ENCODE measurements around the gene CACNA2D1.

The CACNA2D1 gene

DNA sequence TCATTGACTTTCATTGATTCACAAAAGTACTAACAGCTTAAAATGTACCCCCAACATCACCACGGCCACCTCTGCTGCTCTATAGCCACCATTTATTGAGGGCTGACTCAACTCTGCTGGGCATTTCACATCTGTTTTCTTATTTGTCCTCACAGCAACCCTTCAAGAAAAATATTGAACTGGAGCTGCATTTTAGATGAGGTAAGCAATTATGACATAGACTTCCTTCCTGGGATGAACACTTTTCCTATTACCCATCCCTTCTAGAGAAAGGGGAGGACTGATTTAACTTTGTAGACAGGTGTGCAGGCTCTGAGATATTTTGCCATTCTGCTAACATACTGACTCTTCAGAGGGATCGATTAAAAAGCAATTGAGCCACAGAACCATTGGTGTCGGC, 217.4 kb downstream of the CACNA2D1 start:
- DNase-seq (ENCODE audit: low read depth) = no peak

DNA sequence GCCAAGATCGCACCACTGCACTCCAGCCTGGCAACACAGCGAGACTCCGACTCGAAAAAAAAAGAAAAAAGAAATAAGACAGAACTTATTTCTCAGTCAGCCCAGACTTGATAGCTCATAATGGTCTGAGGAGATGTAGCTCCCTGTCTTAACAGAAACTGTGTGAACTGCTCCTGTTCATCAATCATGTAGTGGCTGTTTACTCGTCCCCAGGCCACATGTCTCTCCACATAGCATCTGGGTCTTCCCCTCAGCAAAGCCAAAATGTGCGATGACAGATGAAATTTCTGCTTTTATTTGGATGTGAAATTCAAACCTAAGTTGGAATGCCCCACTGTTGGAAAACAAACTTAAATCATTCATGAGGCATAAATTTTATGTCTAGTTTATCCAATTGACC, 219.0 kb downstream of the CACNA2D1 start:
- no peak for DNase-seq (ENCODE audit: low read depth)

DNA sequence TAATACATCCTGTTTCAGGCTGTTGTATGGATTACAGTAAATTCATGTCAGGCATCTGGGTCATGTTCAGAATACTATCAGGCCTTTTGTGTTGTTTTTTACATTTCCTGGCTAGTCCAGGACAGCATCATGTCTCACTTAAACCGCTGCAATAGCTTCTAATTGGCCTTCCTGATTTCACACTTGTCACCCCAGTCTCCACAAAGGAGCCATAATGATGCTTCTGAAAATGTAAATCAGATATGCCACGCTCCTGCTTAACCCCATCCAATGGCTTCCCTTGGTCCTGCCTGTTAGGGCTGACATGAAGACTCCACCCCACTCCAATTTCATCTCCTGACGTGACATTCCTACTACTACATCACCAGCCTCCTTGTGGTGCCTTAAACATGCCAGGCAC, 220.0 kb downstream of the CACNA2D1 start:
- no peak for DNase-seq (ENCODE audit: low read depth)

GRCh38 chr7:82221152-82221674, 222.4 kb downstream of the CACNA2D1 start:
- no peak for DNase-seq (ENCODE audit: low read depth)

DNA sequence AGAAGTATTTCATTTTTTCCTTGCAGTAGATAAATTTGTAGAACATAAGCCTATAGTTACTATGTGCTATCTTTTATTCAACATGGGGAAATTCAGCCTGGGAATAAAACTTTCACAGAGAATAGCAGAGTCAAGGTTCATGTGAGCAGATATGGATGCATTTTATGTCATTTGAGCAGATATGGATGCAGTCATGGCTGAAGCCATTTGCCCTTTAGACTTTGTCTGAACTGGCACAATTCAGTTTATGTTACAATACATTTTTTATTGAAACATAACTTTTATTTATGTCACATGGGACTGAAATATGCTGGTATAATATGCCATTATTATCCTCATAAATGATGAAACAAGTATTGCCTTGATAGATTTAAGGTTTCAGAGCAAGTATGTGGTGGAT, 231.1 kb downstream of the CACNA2D1 start:
- DNase-seq (ENCODE audit: low read depth) = no peak

GRCh38 chr7:82211333-82211732, 232.2 kb downstream of the CACNA2D1 start:
- DNase-seq (ENCODE audit: low read depth) = no peak

GRCh38 chr7:82210416-82211184, 233.0 kb downstream of the CACNA2D1 start:
- DNase-seq (ENCODE audit: low read depth) = no peak

- no peak for DNase-seq (ENCODE audit: low read depth)
These were observed 234.3 kb downstream of the CACNA2D1 start for GRCh38 chr7:82209179-82209747.

DNA sequence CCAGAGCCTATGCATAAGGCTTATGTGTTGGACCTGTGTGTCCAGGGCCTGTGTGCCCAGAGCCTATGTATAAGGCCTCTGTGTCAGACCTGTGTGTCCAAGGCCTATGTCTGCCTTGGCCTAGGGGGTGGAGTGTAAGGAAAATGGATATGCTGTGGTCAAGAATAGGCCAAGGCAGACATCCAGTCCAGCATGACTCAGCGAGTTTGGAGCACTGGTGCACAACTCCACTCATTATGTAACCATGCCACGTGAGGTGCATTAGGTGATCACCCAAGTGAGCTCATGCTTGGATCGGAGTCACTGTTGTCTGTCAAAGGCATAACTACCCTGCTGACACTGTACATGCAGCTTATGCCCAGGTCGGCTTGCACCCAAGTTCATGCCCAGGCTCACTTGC, 238.9 kb downstream of the CACNA2D1 start:
- DNase-seq (ENCODE audit: low read depth) = no peak

- DNase-seq (ENCODE audit: low read depth) = no peak
These were observed 240.6 kb downstream of the CACNA2D1 start for GRCh38 chr7:82202965-82203364.

GRCh38 chr7:82202107-82202506, 241.5 kb downstream of the CACNA2D1 start:
- no peak for DNase-seq (ENCODE audit: low read depth)

- DNase-seq (ENCODE audit: low read depth) = no peak
These were observed 243.0 kb downstream of the CACNA2D1 start for GRCh38 chr7:82200601-82201000.

GRCh38 chr7:82194016-82194643, 249.4 kb downstream of the CACNA2D1 start:
- DNase-seq (ENCODE audit: low read depth) = no peak

GRCh38 chr7:82188636-82189035, 254.9 kb downstream of the CACNA2D1 start:
- no peak for DNase-seq (ENCODE audit: low read depth)

DNA sequence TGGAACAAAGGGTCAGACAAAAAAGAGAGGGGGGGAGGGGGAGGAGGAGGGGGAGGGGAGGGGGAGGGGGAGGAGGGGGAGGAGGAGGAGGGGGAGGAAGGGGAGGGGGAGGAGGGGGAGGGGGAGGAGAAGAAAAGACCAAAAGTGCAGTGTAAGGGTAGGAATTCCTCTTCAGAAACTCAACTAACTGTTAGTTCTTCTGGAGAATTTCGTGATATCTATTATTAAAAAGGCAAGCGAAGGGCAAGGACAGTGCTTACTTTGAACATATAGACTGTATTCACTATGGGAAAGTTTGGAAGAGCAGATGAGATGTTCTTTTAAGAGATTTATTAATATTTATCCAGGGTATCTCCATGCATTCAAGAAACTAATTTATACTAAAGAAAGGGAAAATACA, 258.1 kb downstream of the CACNA2D1 start:
- no peak for DNase-seq (ENCODE audit: low read depth)

DNA sequence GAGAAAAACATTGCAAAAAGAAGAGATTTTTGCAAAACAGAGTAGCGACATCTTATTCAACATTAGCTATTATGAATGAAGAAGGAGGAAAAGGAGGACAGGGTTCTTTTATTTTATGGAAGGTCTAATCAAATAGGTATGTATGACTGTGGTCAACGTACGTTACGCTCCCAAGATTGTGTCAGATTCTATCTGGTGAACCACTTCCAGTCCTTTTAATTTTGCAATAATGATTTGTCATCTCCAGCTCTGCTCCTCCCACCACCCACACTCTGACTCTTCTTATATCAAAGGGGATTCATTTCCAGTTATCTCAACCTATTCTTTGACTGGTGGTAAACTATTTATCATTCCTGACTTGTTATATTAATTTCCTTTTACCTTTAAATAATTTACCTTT, 259.9 kb downstream of the CACNA2D1 start:
- no peak for DNase-seq (ENCODE audit: low read depth)

DNA sequence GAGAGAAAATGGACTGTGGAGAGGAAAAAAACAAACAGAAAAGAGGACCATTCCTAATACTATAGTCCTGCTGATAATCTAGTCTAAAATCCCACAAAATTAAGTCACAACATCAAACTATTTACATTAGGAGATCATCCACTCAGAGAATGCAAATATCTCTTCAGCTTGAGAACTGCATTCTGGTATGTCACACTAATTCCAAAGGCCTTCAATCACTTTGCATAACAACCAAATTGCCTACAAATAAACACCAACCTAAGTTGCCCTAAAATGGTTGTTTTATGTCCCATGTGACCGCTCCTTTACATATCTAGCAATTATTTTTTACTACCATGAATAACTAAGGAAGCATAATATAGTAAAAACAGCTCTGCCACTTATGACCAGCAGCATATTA, 264.3 kb downstream of the CACNA2D1 start:
- DNase-seq (ENCODE audit: low read depth) = no peak

DNA sequence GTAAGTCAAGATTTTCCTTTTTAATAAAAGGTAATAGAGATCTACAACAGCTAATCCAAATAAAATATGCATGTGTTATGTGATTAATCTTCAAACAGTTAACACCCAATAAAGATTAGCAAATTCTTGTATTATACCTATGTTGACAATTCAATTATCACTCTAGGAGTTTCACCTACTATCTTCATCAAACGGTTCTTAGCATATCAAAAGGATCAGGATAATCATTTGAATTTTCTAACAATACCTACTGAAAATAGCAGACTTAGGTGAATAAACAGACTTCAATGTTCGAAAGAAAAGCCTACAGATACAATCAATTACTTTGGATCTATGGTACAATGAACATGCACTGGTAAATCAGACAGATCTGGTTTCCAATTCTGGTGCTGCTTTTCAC, 268.3 kb downstream of the CACNA2D1 start:
- DNase-seq (ENCODE audit: low read depth) = no peak

DNA sequence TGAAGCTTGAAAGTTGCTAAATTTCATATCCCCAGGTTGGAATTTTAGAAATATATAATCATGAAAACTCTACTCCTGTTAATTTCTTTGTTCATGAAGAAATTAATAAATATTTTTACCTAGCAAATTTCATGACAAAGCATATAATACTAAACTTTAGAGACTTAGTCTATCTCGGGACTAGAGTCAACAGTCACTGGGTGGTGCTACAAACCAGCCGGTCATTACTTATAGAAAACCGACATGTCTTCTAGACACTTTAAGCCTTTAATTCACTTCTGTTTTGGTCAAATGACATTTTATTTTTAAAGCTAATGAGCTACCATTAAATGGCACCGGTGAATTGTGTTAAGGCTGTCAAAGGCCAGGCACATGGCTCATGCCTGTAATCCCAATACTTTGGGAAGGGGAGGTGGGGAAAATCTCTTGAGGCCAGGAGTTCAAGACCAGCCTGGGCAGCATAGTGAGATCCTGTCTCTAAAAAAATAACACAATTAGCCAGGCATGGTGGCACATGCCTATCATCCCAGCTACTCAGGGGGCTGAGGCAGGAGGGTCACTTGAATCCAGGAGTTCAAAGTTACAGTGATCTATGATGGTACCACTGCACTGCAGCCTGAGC, 270.1 kb downstream of the CACNA2D1 start:
- DNase-seq (ENCODE audit: low read depth) = no peak

GRCh38 chr7:82172881-82173280, 270.7 kb downstream of the CACNA2D1 start:
- no peak for DNase-seq (ENCODE audit: low read depth)

DNA sequence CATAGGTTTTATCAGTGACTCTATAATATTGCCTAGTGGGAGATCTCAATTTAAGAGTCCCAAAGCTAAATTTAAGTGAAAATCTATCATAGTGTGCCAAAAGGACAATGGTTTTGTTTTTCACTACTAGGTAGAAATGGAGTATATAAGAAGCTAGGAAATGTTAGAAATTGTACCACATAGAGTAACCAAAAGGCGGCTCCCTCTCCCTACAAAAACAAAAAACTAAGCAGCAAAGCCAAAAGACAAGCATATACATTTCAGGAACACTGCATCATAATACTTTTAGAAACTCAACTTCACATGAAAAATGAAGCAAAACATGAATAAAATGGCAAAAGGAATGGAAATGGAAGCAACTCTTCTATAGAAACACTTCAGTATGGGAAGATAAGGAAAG, 271.6 kb downstream of the CACNA2D1 start:
- no peak for DNase-seq (ENCODE audit: low read depth)

DNA sequence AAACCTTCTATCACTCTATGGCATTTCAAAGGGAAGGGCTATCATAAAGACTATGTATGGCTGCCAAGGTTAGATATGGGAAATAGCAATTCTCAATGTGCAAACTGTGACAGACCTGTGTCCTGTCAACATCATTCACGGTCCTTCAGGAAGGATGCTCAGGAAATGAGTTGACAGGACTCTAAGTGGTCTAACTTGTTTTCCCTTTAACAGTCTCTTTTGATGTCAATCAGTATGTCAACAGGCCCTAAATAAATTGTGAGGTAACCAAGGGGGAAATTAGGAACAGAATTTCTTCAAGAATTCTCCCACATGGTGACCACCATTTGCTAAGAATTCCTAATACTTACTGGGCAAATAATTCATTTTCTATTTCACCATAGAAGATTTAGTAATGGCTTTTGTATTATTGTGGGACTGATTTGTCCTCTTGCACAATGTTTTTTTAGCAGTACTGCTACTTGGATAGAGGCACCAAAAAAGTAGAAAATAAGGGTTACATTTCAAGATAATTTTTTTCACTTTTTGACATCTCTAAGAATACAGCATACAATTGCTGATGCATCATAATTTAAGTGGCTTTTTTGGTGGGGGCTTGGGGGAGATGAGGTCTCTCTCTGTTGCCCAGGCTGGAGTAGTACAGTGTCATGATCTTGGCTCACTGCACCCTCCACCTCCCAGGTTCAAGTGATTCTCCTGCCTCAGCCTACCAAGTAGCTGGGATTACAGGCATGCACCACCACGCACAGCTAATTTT, 275.8 kb downstream of the CACNA2D1 start:
- no peak for DNase-seq (ENCODE audit: low read depth)

Data from activated T-cell treated with anti-CD3 and anti-CD28 coated beads for 48 hours (primary cell).